H9 (cell line): Measurements from ENCODE around the gene KLHL7. TPM values are rescaled to one million over a fixed set of nuclear protein-coding genes. Genes with fewer than 3 reads are reported as not detected.

Source experiments
- DNase-seq: peaks from one replicate; pipeline ENCODE4 v3.0.0-alpha.2; 2017
- H2AFZ ChIP-seq: one replicate; pipeline ENCODE4 v1.6.1; 2013; ENCODE audit warnings: mild to moderate bottlenecking, low read length, control low read depth, moderate library complexity
- H2AK5ac ChIP-seq: 2 replicates; pipeline ENCODE4 v1.6.1; 2013; ENCODE audit warnings: low read length, control low read depth, mixed read lengths; ENCODE audit not compliant: insufficient read length
- H2BK120ac ChIP-seq: one replicate; pipeline ENCODE4 v1.6.1; 2013; ENCODE audit warnings: low read depth, mild to moderate bottlenecking, low read length, control low read depth, inconsistent platforms; ENCODE audit not compliant: poor library complexity, severe bottlenecking
- H2BK12ac ChIP-seq: 2 replicates; pipeline ENCODE4 v1.6.1; 2013; ENCODE audit warnings: low read length, control low read depth, mixed read lengths, low read depth; ENCODE audit not compliant: insufficient read length
- H2BK15ac ChIP-seq: 2 replicates; pipeline ENCODE4 v1.6.1; 2013; ENCODE audit warnings: low read depth, low read length, control low read depth
- H2BK20ac ChIP-seq: one replicate; pipeline ENCODE4 v1.6.1; 2013; ENCODE audit warnings: low read depth, mild to moderate bottlenecking, low read length, control low read depth, inconsistent platforms; ENCODE audit not compliant: poor library complexity, severe bottlenecking
- H2BK5ac ChIP-seq: 2 replicates; pipeline ENCODE4 v1.6.1; 2013; ENCODE audit warnings: low read length, control low read depth, mixed read lengths; ENCODE audit not compliant: insufficient read length
- H3K14ac ChIP-seq: 2 replicates; pipeline ENCODE4 v1.6.1; 2013; ENCODE audit warnings: low read length, control low read depth; ENCODE audit not compliant: insufficient read depth
- H3K18ac ChIP-seq: 2 replicates; pipeline ENCODE4 v1.6.1; 2013; ENCODE audit warnings: low read depth, mild to moderate bottlenecking, mixed read lengths, low read length, control low read depth; ENCODE audit not compliant: insufficient read length
- H3K23ac ChIP-seq: 2 replicates; pipeline ENCODE4 v1.6.1; 2013; ENCODE audit warnings: low read length, control low read depth, mixed read lengths, low read depth; ENCODE audit not compliant: insufficient read length
- H3K23me2 ChIP-seq: 2 replicates; pipeline ENCODE4 v1.6.1; 2013; ENCODE audit warnings: low read depth, mild to moderate bottlenecking, mixed read lengths, low read length, control low read depth; ENCODE audit not compliant: insufficient read length, poor library complexity, severe bottlenecking
- H3K27ac ChIP-seq: 2 replicates; pipeline ENCODE4 v1.5.1; 2013; ENCODE audit warnings: low read length, control low read depth, mixed read lengths, low read depth; ENCODE audit not compliant: insufficient read length
- H3K27me3 ChIP-seq: 2 replicates; pipeline ENCODE4 v1.6.1; 2013; ENCODE audit warnings: low read length, control low read depth, inconsistent platforms; ENCODE audit not compliant: insufficient read depth
- H3K4ac ChIP-seq: 2 replicates; pipeline ENCODE4 v1.6.1; 2013; ENCODE audit warnings: low read depth, mild to moderate bottlenecking, control low read depth, inconsistent platforms, low read length, moderate library complexity
- H3K4me1 ChIP-seq: 2 replicates; pipeline ENCODE4 v1.6.1; 2013; ENCODE audit warnings: low read length, control low read depth, inconsistent platforms; ENCODE audit not compliant: insufficient read depth
- H3K4me2 ChIP-seq: 2 replicates; pipeline ENCODE4 v1.6.1; 2013; ENCODE audit warnings: low read length, control low read depth, mixed read lengths; ENCODE audit not compliant: insufficient read length, insufficient read depth
- H3K56ac ChIP-seq: 2 replicates; pipeline ENCODE4 v1.6.1; 2013; ENCODE audit warnings: low read depth, mild to moderate bottlenecking, mixed read lengths, low read length, control low read depth; ENCODE audit not compliant: insufficient read length
- H3K79me1 ChIP-seq: 2 replicates; pipeline ENCODE4 v1.6.1; 2013; ENCODE audit warnings: low read depth, mild to moderate bottlenecking, moderate library complexity, low read length, control low read depth, inconsistent platforms; ENCODE audit not compliant: insufficient read depth, poor library complexity, severe bottlenecking
- H3K79me2 ChIP-seq: 2 replicates; pipeline ENCODE4 v1.6.1; 2013; ENCODE audit warnings: low read length, control low read depth, inconsistent platforms; ENCODE audit not compliant: insufficient read depth
- H3K9ac ChIP-seq: 2 replicates; pipeline ENCODE4 v1.6.1; 2013; ENCODE audit warnings: low read length, control low read depth, mixed read lengths; ENCODE audit not compliant: insufficient read length; ENCODE audit errors: extremely low read depth
- H3K9me3 ChIP-seq: one replicate; pipeline ENCODE4 v1.6.1; 2013; ENCODE audit warnings: low read depth, low read length, inconsistent platforms; ENCODE audit not compliant: control insufficient read depth
- H3T11ph ChIP-seq: one replicate; pipeline ENCODE4 v1.6.1; 2013; ENCODE audit warnings: mild to moderate bottlenecking, low read length, control low read depth, inconsistent platforms
- H4K20me1 ChIP-seq: one replicate; pipeline ENCODE4 v1.6.1; 2013; ENCODE audit not compliant: control insufficient read depth, insufficient read length, insufficient read depth
- H4K5ac ChIP-seq: 2 replicates; pipeline ENCODE4 v1.6.1; 2013; ENCODE audit warnings: low read depth, mild to moderate bottlenecking, mixed read lengths, low read length, control low read depth; ENCODE audit not compliant: insufficient read length
- H4K8ac ChIP-seq: replicated peaks from 2 replicates; pipeline ENCODE4 v1.6.1; 2013; ENCODE audit warnings: low read length, control low read depth, mixed read lengths, low read depth; ENCODE audit not compliant: insufficient read length
- H4K91ac ChIP-seq: 2 replicates; pipeline ENCODE4 v1.6.1; 2013; ENCODE audit warnings: low read depth, mild to moderate bottlenecking, moderate library complexity, mixed read lengths, low read length, control low read depth; ENCODE audit not compliant: insufficient read length
- H3K27ac Mint-ChIP-seq, 3 experiments: 2 replicates in 2 of 3; 3 replicates in 1 of 3; pipeline ENCODE4 v1.8.0; 2020 to 2021; ENCODE audit warnings: mixed read lengths in 3 of 3, mild to moderate bottlenecking in 1 of 3, moderate library complexity in 1 of 3
- H3K27me3 Mint-ChIP-seq: 2 replicates; pipeline ENCODE4 v1.8.0; 2021; ENCODE audit warnings: low read depth, mild to moderate bottlenecking, moderate library complexity, mixed read lengths
- H3K36me3 Mint-ChIP-seq, 3 experiments: 2 replicates in 2 of 3; 3 replicates in 1 of 3; pipeline ENCODE4 v1.8.0; 2020 to 2021; ENCODE audit warnings: low read depth in 3 of 3, mixed read lengths in 3 of 3; ENCODE audit not compliant: insufficient read depth in 1 of 3
- H3K4me1 Mint-ChIP-seq, 2 experiments: 2 replicates each; pipeline ENCODE4 v1.8.0; 2020; ENCODE audit warnings: mixed read lengths in 2 of 2
- H3K4me3 Mint-ChIP-seq, 2 experiments: 2 replicates in 1 of 2; 3 replicates in 1 of 2; pipeline ENCODE4 v1.8.0; 2020 to 2021; ENCODE audit warnings: mild to moderate bottlenecking in 2 of 2, mixed read lengths in 2 of 2, moderate library complexity in 1 of 2
- H3K9me3 Mint-ChIP-seq, 2 experiments: 2 replicates in 1 of 2; 3 replicates in 1 of 2; pipeline ENCODE4 v1.8.0; 2020; ENCODE audit warnings: mild to moderate bottlenecking in 2 of 2, mixed read lengths in 2 of 2, moderate library complexity in 1 of 2
- WGBS: extraction: QIAGEN DNeasy Blood & Tissue Kit; methylation state at CpG from one replicate; pipeline ENCODE4 v1.1.7; 2013; ENCODE audit warnings: missing lambda C conversion rate, low lambda C conversion rate, mixed read lengths; ENCODE audit not compliant: insufficient read length; ENCODE audit errors: extremely low coverage; 5-methylcytosine and 5-hydroxymethylcytosine counted together
- total RNA-seq: library from RNA; stranded (reverse); gene quantifications from 2 replicates; pipeline ENCODE4 v1.2.1, GENCODE V29; 2021
- TF ChIP-seq, protein P1 (sequence below): fragments of 200-600 bp; sonication (generic); conservative IDR thresholded peaks from 3 replicates; pipeline ENCODE4 v1.8.0; 2021; ENCODE audit warnings: antibody characterized with exemption, mild to moderate bottlenecking

The KLHL7 gene
- total RNA-seq, 1 experiment from 2014 or later, result 56.7 TPM

DNA sequence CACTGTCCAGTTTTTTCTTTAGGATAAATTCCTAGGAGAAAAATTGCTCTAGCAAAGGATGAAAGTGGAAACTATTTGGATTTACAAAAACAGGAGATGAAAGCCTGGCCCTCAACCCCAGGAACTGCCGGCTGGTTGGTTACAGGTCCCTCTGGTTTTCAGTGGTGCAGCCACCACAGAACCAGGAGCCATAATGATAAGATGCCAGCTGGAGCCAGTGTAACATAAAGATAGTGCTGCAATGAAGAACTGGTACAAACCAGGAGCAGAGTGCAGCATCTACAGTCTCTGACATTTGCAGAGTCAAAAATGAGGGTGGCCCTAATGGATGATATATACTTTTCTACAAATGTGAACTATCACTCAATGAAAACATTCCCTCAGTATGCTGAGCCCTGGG lies 55.9 kb downstream of the KLHL7 start:
- Histone ChIP-seq H3K27me3 (no peaks in the 10 kb centered on the region), H4K8ac (no peak overlapping the region), H3K23ac (no peak overlapping the region), H2AFZ (no peak overlapping the region), H2AK5ac (no peak overlapping the region), H3K79me1 (no peaks in the 10 kb centered on the region), H3K9me3 (no peaks in the 10 kb centered on the region), H3K9ac (no peak overlapping the region), H3K23me2 (no peaks in the 10 kb centered on the region), H3K56ac (no peak overlapping the region), H3K14ac (no peak overlapping the region), H2BK15ac (no peak overlapping the region), H4K20me1 (no peaks in the 10 kb centered on the region), H3K4me1 (no peaks in the 10 kb centered on the region), H4K5ac (no peak overlapping the region), H2BK5ac (no peak overlapping the region), H3K18ac (no peak overlapping the region), H3T11ph (no peak overlapping the region), H4K91ac (no peak overlapping the region), H2BK120ac (no peak overlapping the region), H3K79me2 (no peaks in the 10 kb centered on the region), H2BK12ac (no peak overlapping the region), H3K4ac (no peak overlapping the region), H3K27ac (no peak overlapping the region), H3K4me2 (no peak overlapping the region), H2BK20ac (no peak overlapping the region)
- no CpG with 5 or more reads among the region's 1 CpG for WGBS
- Mint-ChIP-seq H3K4me3 (no peak overlapping the region), H3K27ac (no peak overlapping the region), H3K36me3 (peaks cover 1 to 18% (median 6%) of the 10 kb centered on the region in 3 experiments; a peak in 5 of 7 replicates), H3K27me3 (no peaks in the 10 kb centered on the region), H3K4me1 (no peaks in the 10 kb centered on the region), H3K9me3 (no peaks in the 10 kb centered on the region)
- TF ChIP-seq, protein P1, sequence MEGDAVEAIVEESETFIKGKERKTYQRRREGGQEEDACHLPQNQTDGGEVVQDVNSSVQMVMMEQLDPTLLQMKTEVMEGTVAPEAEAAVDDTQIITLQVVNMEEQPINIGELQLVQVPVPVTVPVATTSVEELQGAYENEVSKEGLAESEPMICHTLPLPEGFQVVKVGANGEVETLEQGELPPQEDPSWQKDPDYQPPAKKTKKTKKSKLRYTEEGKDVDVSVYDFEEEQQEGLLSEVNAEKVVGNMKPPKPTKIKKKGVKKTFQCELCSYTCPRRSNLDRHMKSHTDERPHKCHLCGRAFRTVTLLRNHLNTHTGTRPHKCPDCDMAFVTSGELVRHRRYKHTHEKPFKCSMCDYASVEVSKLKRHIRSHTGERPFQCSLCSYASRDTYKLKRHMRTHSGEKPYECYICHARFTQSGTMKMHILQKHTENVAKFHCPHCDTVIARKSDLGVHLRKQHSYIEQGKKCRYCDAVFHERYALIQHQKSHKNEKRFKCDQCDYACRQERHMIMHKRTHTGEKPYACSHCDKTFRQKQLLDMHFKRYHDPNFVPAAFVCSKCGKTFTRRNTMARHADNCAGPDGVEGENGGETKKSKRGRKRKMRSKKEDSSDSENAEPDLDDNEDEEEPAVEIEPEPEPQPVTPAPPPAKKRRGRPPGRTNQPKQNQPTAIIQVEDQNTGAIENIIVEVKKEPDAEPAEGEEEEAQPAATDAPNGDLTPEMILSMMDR, result no peak
- DNase-seq, result no peak
